CD4-positive, alpha-beta T cell treated with Interleukin-2 at 100 ng/mL for 4 hours (primary cell): ENCODE data around the gene CXCR6.

ENCODE experiments used
- DNase-seq: peaks from one replicate; pipeline ENCODE4 v3.0.0-alpha.2; 2020; ENCODE audit warnings: low spot score

Gene CXCR6

DNA sequence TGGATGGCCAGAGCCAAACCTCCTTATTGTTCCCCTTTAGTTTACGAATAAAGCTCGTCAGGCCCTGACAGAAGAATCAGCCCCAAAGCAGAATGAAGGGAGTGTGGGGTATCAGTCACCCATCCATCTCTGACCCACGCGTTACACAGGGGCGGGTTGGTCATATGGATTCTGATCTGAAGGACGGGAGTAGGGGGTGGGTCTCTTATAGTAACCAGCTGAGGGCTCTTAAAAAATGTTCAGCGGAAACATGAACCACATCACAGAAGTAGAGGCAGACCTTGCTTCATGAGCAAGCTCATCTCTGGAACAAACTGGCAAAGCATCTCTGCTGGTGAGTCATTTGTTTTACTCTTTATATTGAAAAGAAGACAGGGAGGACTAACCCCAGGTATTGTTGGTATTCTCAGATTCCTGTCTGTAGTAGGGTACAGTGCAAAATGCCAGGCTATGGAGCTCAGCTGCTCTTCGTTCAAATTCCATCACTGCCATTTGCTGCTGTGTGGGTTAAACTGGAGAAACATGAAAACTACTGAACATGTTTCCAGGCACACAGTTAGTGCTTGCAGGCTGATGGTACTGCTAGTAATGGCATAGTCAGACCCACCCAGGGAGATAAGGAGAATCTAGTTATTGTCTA, at the start of gene CXCR6:
Gene CXCR6, plus strand, starts transcription at position 258 of the 640 bp plus-strand sequence. CDS start 3,018 bp downstream, outside the sequence.
- peak; percentile 79 for DNase-seq

DNA sequence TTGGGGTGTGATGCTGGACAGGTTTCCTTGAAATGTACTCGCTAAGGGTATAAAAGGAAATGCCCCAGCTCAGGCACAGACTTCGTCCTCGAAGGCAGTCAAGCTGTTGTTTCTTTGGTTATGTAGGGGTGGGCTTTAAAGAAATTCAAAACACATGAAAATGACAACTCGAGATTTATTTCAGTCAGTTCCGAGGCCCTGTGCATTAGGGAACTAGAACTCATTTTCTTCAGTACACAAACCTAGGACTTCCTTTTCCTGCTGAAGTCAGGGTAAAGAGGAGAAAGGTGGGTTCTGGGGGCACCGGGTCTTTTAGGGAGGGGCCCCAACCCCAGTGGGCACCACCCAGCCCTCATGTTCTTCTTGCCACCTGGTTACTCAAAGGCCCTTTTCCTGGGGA, 49.2 kb upstream of the CXCR6 start:
- DNase-seq, result no peak

DNA sequence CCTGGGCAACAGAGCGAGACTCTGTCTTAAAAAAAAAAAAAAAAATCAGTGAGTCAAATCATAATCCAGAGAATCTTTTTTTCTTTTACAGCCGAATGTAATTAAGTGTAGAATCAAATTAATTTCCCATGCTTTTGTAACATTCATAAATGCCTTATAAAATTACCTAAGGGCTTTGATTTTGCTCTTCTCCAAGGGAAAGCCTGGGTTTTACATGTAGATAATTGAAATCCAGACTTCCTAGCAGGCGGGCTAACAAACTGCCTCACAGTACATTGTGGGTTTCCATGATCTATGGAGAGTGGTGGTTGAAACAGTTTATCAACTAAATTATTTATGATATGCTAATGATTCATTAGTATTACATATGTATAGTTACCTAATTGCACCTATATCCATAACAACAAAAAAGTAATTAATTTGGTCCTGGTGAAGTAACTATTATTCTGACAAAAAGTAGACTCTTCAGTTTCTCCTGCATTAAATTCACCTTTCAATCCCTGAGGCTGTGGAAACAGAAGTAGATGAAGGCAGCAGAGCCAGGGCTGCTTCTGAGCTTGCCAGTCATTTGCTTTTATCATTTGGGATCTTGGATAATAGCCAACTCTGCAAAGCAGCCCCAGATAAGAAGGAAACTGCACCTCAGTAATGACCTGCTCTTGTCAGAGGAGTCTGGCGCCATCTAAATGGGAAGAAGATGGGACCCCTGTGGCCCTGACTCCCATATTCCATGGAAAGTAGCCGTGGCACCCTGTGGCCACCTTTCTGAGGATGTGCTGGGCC, 47.4 kb upstream of the CXCR6 start:
- no peak for DNase-seq

- no peak for DNase-seq
These were observed 46.3 kb upstream of the CXCR6 start for GRCh38 chr3:45896956-45897355.

DNA sequence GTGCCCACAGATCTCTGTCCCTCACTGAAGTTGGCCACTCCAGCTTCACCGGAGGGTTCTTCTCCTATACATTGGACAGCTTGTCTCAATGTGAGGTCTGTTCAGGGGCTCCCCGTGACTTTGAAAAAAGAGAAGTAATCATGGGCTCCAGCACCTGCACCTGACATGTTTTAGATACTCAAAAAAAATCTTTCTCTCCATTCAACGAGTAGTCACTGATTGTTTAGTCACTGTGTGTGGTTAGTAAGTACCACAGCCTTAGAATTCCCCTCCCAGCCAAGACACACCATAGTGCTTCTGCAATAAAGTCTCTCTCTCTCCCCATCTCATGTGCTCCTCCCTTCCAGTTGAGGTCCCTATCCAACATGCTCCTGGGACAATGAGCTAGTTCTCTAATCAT, 38.3 kb upstream of the CXCR6 start:
- no peak for DNase-seq

DNA sequence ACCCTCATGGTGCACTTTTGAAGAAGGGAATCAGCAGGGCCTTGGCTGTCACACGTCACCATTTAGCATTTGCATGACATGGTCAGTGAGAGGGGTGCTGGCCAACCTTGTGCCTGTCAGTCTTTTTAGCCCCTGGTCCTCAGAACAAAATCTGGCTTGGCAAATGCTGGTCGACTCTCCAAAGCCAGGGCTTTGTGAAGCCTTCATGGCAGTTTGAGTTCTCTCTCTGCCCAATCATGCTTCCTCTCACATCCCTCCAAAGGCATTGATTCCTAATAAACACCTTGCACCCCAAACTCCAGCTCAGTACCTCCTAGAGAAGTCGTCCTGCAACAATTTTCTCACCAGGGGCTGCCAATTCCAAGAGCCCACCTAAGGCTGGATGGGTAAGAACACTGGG, 37.5 kb upstream of the CXCR6 start:
- DNase-seq, result no peak

DNA sequence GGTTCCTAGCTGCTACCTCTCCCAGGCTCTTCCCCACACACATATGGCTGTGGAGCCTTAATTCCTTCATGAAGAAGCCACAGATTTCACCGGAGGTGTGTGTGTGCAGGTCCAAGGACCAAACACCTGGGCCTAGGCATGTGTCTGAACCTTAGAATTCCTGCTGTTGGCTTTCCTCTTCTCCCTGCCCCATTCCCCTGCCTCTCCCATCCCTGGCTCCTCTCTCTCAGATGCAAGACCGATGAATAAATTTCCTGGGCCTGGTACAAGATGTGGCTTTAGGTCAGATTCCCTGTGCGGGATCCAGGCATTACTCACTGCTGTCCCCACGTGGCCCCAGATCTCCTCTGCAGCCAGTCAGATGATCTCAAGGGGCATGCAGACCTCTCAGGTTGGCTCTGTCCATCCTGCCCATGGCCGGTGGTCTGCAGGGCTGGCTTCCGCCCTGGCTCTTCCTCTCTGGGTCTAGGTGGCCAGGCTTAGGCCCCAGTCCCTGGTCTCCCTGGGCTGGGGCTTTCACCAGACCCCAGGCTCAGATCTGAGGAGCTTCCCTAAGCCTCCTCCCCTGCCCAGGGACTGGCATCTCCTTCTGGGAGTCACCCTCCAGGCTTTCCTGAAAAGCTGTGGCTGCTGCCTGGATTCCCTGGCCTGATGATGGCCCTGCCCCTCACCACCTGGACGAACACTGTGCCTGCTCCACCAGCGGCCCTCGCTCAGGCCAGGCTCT, 36.4 kb upstream of the CXCR6 start:
- no peak for DNase-seq

DNA sequence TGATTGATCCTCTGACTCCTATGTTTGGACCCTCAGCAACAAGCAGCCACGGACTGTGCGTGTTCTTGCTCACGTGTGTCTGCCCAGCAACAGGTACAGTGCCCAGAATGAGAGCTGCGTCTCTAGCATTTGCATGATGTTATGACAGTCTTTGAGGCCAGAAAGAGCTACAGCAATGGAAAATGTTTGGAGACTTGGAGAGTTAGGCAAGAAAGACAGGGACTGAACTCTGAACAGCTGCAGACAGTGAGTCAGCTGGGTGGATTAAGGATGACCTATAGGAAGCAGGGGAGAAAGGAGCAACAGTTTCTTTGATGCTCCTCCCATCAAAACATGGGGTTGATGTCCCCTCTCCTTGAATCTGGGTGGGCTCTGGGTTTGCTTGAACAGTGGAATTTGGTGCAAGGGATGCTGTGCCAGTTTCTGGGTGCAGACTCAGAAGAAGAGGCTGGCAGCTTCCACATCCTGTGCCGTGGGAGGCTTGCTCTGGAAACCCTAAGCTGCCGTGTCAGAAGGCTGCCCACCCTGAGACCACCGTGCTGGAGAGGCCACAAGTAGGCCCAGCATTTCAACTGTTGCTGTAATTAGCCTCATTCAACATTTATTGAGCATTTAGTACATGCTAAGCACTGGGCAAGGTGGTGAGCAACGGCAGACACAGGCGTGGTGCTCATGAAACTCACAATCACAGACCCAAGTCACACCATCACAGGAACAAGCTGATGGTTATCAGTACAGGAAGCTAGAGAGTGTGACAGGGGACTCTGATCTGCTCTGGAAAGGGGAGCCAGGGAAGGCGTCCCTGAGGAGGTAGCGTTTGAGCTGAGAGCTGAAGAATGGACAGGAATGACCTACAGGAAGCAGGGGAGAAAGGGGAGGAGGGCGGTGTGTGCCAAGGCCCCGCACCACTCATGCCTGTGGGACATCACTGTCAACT, 35.2 kb upstream of the CXCR6 start:
- peak; percentile 45 for DNase-seq

GRCh38 chr3:45908761-45909160, 34.5 kb upstream of the CXCR6 start:
- DNase-seq, result no peak

DNA sequence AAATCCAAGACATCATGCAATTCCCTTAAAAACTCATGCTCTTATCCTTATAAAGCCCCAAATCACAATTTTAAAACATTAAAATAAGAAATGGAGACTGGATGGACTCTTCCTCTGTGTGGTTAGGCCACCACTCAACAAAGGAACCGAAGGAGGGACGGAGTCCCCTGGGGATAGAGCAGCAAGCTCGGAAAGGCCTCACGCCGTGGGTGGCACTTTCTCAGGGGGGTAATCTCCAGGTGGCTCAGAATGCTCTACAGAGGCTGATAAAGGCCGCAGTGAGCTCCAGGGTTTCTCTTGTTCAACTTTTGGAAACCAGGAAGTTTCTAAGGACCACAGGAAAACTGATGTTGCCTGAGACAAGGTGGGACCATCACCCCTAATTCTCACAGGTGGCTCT, 33.7 kb upstream of the CXCR6 start:
- DNase-seq, result no peak

DNA sequence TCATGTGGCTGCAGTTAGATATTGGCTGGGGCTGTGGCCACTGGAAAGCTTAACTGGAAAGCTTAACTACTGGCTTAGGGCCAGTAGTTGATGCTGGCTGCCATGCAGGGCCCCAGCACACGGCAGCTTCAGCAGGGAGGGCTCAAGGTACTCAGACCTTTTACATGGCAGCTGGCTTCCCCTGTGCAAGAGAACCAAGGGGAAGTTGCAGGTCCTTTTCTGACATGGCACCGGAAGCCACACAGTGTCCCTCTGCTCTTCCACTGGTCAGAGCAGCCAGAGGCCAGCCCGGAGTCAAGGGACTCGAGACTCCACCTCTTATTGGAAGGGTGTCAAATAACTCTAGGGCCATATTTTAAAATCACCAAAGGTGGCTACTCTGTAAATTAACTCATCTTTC, 32.4 kb upstream of the CXCR6 start:
- no peak for DNase-seq

GRCh38 chr3:45911511-45912226, 31.6 kb upstream of the CXCR6 start:
- no peak for DNase-seq

- DNase-seq, result no peak
These were observed 30.8 kb upstream of the CXCR6 start for GRCh38 chr3:45912435-45912834.

DNA sequence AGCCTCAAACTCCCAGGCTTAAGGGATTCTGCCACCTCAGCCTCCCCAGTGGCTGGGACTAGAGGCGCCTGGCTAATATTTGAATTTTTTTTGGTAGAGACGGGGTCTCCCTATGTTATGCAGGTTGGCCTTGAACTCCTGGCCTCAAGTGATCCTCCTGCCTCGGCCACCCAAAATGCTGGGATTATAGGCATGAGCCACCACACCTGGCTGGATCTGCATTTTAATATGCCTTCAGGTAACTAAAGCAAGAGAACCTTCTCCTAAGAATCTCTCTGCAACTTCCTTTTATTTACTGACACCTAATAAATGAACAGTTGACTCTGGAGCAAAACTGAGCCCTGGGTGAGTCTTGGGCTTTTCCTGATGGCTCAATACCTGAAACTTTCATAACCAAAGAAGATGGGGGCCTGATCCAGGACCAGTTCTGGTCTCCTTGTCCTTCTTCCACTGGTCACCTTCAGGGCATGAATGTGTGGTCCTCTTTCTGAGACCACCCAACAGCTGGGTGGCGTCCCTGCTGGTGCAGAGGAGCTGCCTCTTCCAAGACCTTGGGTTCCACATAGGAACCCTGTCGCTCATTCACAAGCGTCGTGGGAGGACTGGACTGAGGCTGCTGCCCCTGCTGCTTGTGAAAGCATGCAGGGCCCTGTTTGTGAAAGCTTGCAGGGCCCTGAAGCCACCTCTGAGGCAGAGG, 28.8 kb upstream of the CXCR6 start:
- DNase-seq, result no peak

- no peak for DNase-seq
These were observed 28.2 kb upstream of the CXCR6 start for GRCh38 chr3:45915059-45915439.

DNA sequence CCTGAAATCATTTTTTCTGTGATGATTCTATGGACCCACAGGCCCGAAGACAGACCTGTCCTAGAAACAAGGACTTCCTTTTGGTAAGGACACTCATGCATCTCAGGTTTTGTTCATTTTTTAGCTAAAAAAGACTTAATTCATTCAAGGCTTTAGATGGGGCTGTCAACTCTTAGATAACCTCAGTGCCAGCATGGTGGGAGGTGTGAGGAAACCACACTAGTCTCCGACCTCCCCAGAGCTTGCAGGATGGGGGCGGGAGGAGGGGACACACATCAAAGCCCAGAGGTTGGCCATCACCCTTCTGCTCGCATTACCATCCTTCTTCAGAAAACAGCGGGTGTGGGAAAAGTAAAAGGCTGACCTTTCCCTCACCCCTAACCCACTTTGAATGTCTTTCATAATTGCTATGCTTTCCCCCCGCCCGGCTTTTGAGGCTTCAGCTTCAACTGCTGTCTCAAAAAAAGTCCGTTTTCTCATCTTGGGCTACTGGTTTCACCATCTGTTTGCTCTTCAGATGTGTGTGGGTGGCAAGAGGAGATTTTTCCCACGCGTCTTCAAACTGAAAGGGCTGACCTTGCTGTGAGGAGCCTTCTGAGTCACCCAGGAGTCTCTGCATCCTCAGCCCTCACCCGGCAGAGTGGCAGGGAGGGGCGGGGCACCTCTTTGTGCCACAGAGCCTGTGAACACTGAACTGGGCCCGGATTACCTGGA, 27.6 kb upstream of the CXCR6 start:
- DNase-seq, result peak; percentile 88

DNA sequence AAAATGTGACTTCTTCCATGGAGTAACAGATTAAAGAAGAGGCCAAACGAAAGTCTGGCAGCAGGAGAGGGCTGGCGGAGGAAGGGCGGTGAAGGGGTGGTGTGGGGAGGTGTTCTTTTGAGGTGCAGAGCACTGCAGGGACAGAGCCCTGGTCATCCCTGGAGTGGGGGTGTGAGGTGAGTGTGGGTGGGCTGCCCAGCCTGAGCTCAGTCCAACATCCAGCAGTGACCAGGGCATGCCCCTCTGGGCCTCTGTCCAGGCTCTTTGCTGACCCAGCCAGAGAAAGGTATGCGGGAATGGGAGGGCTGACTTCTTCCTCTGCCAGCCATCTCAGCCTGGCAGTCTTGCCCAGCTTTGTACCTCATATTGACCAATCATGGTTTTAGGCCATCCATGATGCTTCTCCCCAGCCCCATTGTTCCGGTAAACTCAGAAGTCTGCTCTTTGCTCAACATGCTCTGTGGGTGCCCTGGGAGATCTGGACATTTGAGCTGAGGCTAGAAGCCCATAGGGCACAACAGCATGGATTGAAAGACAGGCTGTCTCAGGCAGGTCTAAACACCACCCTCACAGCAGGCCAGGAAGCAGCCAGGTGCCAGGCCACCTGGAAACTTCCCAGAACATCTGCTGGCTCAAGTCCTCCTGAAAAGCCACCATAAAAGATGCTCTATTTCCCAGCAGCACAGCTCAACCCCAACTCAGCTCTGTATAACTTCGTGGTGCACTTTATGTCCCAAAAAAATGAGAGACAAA, 25.9 kb upstream of the CXCR6 start:
- no peak for DNase-seq

GRCh38 chr3:45921158-45922038, 21.9 kb upstream of the CXCR6 start:
- no peak for DNase-seq

DNA sequence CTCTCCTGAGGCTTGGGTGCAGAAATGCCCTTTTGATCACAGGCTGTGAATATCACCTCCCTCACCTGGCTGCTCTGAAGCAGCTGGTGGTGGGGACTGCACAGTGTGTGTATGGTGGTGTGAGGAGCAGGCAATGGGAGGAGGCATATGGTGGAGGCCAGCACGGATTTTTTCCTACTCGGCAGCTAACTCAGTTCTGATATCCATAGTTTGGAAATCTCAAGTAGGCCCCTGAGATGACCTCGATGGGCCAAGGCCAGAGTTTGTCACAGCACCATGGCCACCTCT, 21.3 kb upstream of the CXCR6 start:
- no peak for DNase-seq
